ENCODE measurements around the gene SUPT5H.

GRCh38 chr19:39475748-39476147 lies 30.4 kb downstream of the SUPT5H start:
- TF ChIP-seq, protein P1, sequence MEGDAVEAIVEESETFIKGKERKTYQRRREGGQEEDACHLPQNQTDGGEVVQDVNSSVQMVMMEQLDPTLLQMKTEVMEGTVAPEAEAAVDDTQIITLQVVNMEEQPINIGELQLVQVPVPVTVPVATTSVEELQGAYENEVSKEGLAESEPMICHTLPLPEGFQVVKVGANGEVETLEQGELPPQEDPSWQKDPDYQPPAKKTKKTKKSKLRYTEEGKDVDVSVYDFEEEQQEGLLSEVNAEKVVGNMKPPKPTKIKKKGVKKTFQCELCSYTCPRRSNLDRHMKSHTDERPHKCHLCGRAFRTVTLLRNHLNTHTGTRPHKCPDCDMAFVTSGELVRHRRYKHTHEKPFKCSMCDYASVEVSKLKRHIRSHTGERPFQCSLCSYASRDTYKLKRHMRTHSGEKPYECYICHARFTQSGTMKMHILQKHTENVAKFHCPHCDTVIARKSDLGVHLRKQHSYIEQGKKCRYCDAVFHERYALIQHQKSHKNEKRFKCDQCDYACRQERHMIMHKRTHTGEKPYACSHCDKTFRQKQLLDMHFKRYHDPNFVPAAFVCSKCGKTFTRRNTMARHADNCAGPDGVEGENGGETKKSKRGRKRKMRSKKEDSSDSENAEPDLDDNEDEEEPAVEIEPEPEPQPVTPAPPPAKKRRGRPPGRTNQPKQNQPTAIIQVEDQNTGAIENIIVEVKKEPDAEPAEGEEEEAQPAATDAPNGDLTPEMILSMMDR (IDR thresholded peaks at IDR 0.05): no peak
- no peak for TF ChIP-seq POLR2A (IDR thresholded peaks at IDR 0.05)

Data from ovary (tissue), 3 donors.